Upper lobe of left lung (tissue), 4 donors: ENCODE data around the gene PLEKHG4B.

Experiments used
- CTCF ChIP-seq, 6 experiments: fragments of 450-650 bp in 4 of 6; fragments of 200-600 bp in 2 of 6; sonication (generic) in 2 of 6; IDR thresholded peaks; one replicate each; pipeline ENCODE4 v1.5.1; 2016 to 2019; ENCODE audit warnings: antibody characterized with exemption in 6 of 6
- EP300 ChIP-seq, 4 donors: sonication (generic); formaldehyde crosslinking; IDR thresholded peaks; one replicate each; pipeline ENCODE4 v1.5.1; 2017; ENCODE audit warnings: antibody characterized with exemption in 4 of 4, control low read depth in 2 of 4
- POLR2A ChIP-seq, 4 donors: fragments of 450-650 bp; IDR thresholded peaks; one replicate each; pipeline ENCODE4 v1.5.1; 2016 to 2017; ENCODE audit warnings: antibody characterized with exemption in 4 of 4, mild to moderate bottlenecking in 2 of 4
- POLR2AphosphoS5 ChIP-seq, 2 donors: sonication (generic); formaldehyde crosslinking; IDR thresholded peaks; one replicate each; pipeline ENCODE4 v1.5.1; 2017; ENCODE audit warnings: antibody characterized with exemption in 2 of 2

DNA sequence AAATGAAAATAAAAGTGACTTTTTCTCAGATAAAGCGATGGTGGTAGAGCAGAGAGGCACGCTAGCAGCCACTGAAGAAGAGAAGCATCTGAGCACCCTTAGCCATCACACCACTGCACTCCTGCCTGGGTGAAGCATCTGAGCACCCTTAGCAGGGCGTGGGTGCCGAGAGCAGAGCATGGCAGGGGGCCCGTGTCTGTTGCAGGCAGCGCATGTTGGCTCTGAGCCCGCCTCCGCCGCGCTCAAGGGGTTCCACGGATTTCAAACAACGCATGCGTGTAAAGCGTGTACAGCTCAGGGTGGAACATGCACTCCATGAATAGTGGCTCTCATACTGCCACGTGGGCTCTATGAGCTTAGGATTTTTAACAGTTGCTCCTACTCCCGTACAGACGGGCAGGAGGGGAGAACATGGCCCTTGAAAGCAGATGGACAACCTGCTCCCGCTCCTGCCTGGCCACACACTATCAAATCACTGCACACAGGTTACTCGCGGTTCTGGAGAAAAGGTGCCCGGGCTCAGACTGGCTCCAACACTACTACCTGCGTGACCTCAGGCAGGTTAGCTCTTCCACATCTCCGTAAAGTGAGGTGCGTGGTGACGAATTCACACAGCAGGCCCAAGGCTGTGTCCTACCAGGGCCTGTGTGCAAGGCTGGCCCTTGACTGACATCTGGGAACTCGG is 111.4 kb downstream of the PLEKHG4B start:
- TF ChIP-seq CTCF (IDR thresholded peaks at IDR 0.05): no peak
- TF ChIP-seq POLR2AphosphoS5 (IDR thresholded peaks at IDR 0.05): no peak
- no peak for TF ChIP-seq POLR2A (IDR thresholded peaks at IDR 0.05)
- no peak for TF ChIP-seq EP300 (IDR thresholded peaks at IDR 0.05)
